ENCODE measurements around the gene MT1G. TPM values are rescaled to one million over a fixed set of nuclear protein-coding genes. Genes with fewer than 3 reads are reported as not detected.

MT1G gene
- total RNA-seq, 2 experiments from 2014 or later: 35.9 to 39.0 TPM

- ChIA-PET POLR2A (interaction anchor here (0.9 kb wide), 1 partner anchor 12 kb away, joined by 3 read pairs; the partner anchor contains the start of gene MT1M), CTCF (interaction anchor here (1.1 to 1.4 kb wide), 2 partner anchors 20 to 81 kb away, joined by 4 read pairs; no protein-coding TSS in a partner anchor)
- H3K36me3 Mint-ChIP-seq (ENCODE audit: low read depth): no peaks in the 10 kb centered on the region
- H3K27me3 Mint-ChIP-seq: peaks cover 16% of the 10 kb centered on the region
- H3K4me3 Mint-ChIP-seq: no peak overlapping the region
- ATAC-seq (no peak), DNase-seq (no peak)
- peaks cover 22% of the 10 kb centered on the region for H3K4me1 Mint-ChIP-seq (ENCODE audit: low read depth)
- TF ChIP-seq CTCF (IDR thresholded peaks at IDR 0.05): no peak
- H3K9me3 Mint-ChIP-seq: no peaks in the 10 kb centered on the region
- no peak overlapping the region for H3K27ac Mint-ChIP-seq
- intact Hi-C loops (cut with micrococcal nuclease): no loop called here
These were observed 47.4 kb downstream of the MT1G start for GRCh38 chr16:56620339-56620897.

GRCh38 chr16:56618138-56618537 lies 49.7 kb downstream of the MT1G start:
- no peak for TF ChIP-seq CTCF (IDR thresholded peaks at IDR 0.05)
- H3K9me3 Mint-ChIP-seq: no peaks in the 10 kb centered on the region
- peaks cover 38% of the 10 kb centered on the region for H3K4me1 Mint-ChIP-seq (ENCODE audit: low read depth)
- H3K27me3 Mint-ChIP-seq: peaks cover 12% of the 10 kb centered on the region
- ATAC-seq (no peak), DNase-seq (no peak)
- POLR2A ChIA-PET: interaction anchor here (0.7 kb wide), 1 partner anchor 84 kb away, joined by 3 read pairs; no protein-coding TSS in a partner anchor
- no peak overlapping the region for H3K27ac Mint-ChIP-seq
- H3K4me3 Mint-ChIP-seq: peak overlapping the region; percentile 66
- CTCF ChIA-PET: interaction anchor here (1.1 to 2.4 kb wide), 5 partner anchors 8 to 84 kb away, joined by 3 to 11 read pairs (median 3); no protein-coding TSS in a partner anchor
- intact Hi-C loops (cut with micrococcal nuclease): no loop called here
- no peaks in the 10 kb centered on the region for H3K36me3 Mint-ChIP-seq (ENCODE audit: low read depth)

GRCh38 chr16:56617212-56618085 lies 50.4 kb downstream of the MT1G start:
- ATAC-seq (peak; percentile 76), DNase-seq (peak; percentile 81)
- ChIA-PET CTCF (interaction anchor here (0.8 to 2.4 kb wide), 6 partner anchors 8 to 85 kb away, joined by 3 to 11 read pairs (median 3); partner anchors contain the start of gene MT1E), POLR2A (interaction anchor here (0.7 kb wide), 1 partner anchor 85 kb away, joined by 3 read pairs; no protein-coding TSS in a partner anchor)
- no peak for TF ChIP-seq CTCF (IDR thresholded peaks at IDR 0.05)
- no peaks in the 10 kb centered on the region for H3K9me3 Mint-ChIP-seq
- H3K27me3 Mint-ChIP-seq: peaks cover 12% of the 10 kb centered on the region
- no peaks in the 10 kb centered on the region for H3K36me3 Mint-ChIP-seq (ENCODE audit: low read depth)
- intact Hi-C loops (cut with micrococcal nuclease): no loop called here
- peak overlapping the region; percentile 66 for H3K4me3 Mint-ChIP-seq
- no peak overlapping the region for H3K27ac Mint-ChIP-seq
- peaks cover 42% of the 10 kb centered on the region for H3K4me1 Mint-ChIP-seq (ENCODE audit: low read depth)

Other genes with a start within 250 kb of the MT1G start
- 10 to 100 TPM; 35.9 to 41.6 TPM for gene AMFR, start 242.5 kb downstream of the MT1G start, total RNA-seq
- 100 to 1,000 TPM; 296 to 306 TPM for gene NUDT21, start 216.7 kb downstream of the MT1G start, total RNA-seq
- 10 to 100 TPM; 51.0 to 59.2 TPM for gene OGFOD1, start 216.5 kb downstream of the MT1G start, total RNA-seq
- gene BBS2, start 148.0 kb downstream of the MT1G start, total RNA-seq: 10 to 100 TPM; 16.1 to 17.6 TPM
- gene MT4, start 103.0 kb downstream of the MT1G start, total RNA-seq: not detected
- gene MT3, start 78.5 kb downstream of the MT1G start, total RNA-seq: 10 to 100 TPM; 30.7 to 33.6 TPM
- gene MT2A, start 59.5 kb downstream of the MT1G start, total RNA-seq: 100 to 1,000 TPM; 141 to 144 TPM
- 10 to 100 TPM; 22.1 to 23.3 TPM for gene MT1E, start 42.3 kb downstream of the MT1G start, total RNA-seq
- not detected for gene MT1M, start 35.4 kb downstream of the MT1G start, total RNA-seq
- gene MT1A, start 29.4 kb downstream of the MT1G start, total RNA-seq: not detected
- not detected for gene MT1B, start 16.2 kb downstream of the MT1G start, total RNA-seq
- 1 to 10 TPM; 7.7 to 9.0 TPM for gene MT1F, start 10.1 kb downstream of the MT1G start, total RNA-seq
- 1 to 10 TPM; 2.3 to 2.7 TPM for gene MT1H, start 1.7 kb upstream of the MT1G start, total RNA-seq
- 10 to 100 TPM; 52.5 to 54.2 TPM for gene MT1X, start 14.4 kb upstream of the MT1G start, total RNA-seq
- gene NUP93, start 62.1 kb upstream of the MT1G start, total RNA-seq: 100 to 1,000 TPM; 171 to 191 TPM
- gene SLC12A3, start 197.1 kb upstream of the MT1G start, total RNA-seq: not detected